Heart left ventricle (tissue), 16 donors: ENCODE measurements around the gene PRR14L. TPM values are rescaled to one million over a fixed set of nuclear protein-coding genes. Genes with fewer than 3 reads are reported as not detected.
"Not testable (repeated sequence)": the region's sequence is repeated elsewhere in the genome, so short reads cannot be mapped to it uniquely, and the experiment has no call there.

Experiments used
- ATAC-seq, 4 donors: fragments of 200-7000 bp; cut with Tn5 transposase; one replicate each; pipeline ENCODE4 v1.9.1; 2020 to 2022; ENCODE audit warnings: moderate library complexity in 4 of 4, mild to moderate bottlenecking in 3 of 4, moderate number of reproducible peaks in 1 of 4
- DNase-seq, 5 donors: peaks; one replicate each; pipeline ENCODE4 v3.0.0-alpha.2; 2020
- H3K27ac ChIP-seq, 12 donors: fragments of 200-600 bp; sonication (generic) in 4 of 12; one replicate each; pipeline versions ENCODE4 v1.5.0 to v1.8.0; 2016 to 2022; ENCODE audit warnings: mild to moderate bottlenecking in 2 of 12
- H3K27me3 ChIP-seq, 9 donors: fragments of 200-600 bp; sonication (generic) in 2 of 9; one replicate each; pipeline versions ENCODE4 v1.5.1 to v1.8.0; 2016 to 2022; ENCODE audit warnings: mild to moderate bottlenecking in 3 of 9
- H3K36me3 ChIP-seq, 9 donors: fragments of 200-600 bp; sonication (generic) in 2 of 9; one replicate each; pipeline versions ENCODE4 v1.5.0 to v1.8.0; 2018 to 2022; ENCODE audit warnings: mild to moderate bottlenecking in 2 of 9
- H3K4me1 ChIP-seq, 12 donors: fragments of 200-600 bp; sonication (generic) in 4 of 12; one replicate each; pipeline versions ENCODE4 v1.5.0 to v1.8.0; 2016 to 2022; ENCODE audit warnings: mild to moderate bottlenecking in 3 of 12
- H3K4me3 ChIP-seq, 12 donors: fragments of 200-600 bp; sonication (generic) in 4 of 12; one replicate each; pipeline versions ENCODE4 v1.5.0 to v1.8.0; 2017 to 2022; ENCODE audit warnings: mild to moderate bottlenecking in 9 of 12, moderate library complexity in 4 of 12
- H3K9me3 ChIP-seq, 12 donors: fragments of 200-600 bp; sonication (generic) in 4 of 12; one replicate each; pipeline versions ENCODE4 v1.5.0 to v1.8.0; 2016 to 2022; ENCODE audit warnings: mild to moderate bottlenecking in 1 of 12
- CTCF ChIP-seq, 12 donors: fragments of 200-600 bp; sonication (generic) in 4 of 12; IDR thresholded peaks; one replicate each; pipeline versions ENCODE4 v1.5.0 to v1.8.0; 2018 to 2022; ENCODE audit warnings: antibody characterized with exemption in 12 of 12, mild to moderate bottlenecking in 5 of 12
- POLR2A ChIP-seq, 2 donors: fragments of 450-650 bp; IDR thresholded peaks; one replicate each; pipeline ENCODE4 v1.6.1; 2017; ENCODE audit warnings: antibody characterized with exemption in 2 of 2, mild to moderate bottlenecking in 2 of 2, moderate library complexity in 2 of 2
- WGBS, 4 donors: extraction: QIAGEN DNeasy Blood & Tissue Kit in 2 of 4; methylation state at CpG; one replicate each; pipeline versions ENCODE4 v1.1.5 to v1.1.7; 2013 to 2018; 5-methylcytosine and 5-hydroxymethylcytosine counted together
- intact Hi-C, 10 donors: fragments of 100-400 bp; cut with DNase I; formaldehyde crosslinking; loops; one replicate each; pipeline versions ENCODE4 v1.11.1 to v1.14.2; 2022
- polyA plus RNA-seq, 2 donors: library from polyadenylated mRNA; stranded (reverse); fragments of 200-250 nt; gene quantifications; one replicate each; pipeline ENCODE4 v1.2.3, GENCODE V29; 2013
- total RNA-seq, 9 donors: library from RNA; depleted of rRNA in 2 of 9; stranded (reverse); fragments of >200 nt in 2 of 9; fragmentation: NEBNext Ultra II Directional in 3 of 9; extraction: Animal tissue kit (Norgen Biotek cat#: 25700) in 3 of 9; gene quantifications; one replicate each; pipeline versions ENCODE4 v1.1.0 to v1.2.4, GENCODE V29; 2016 to 2023
- donor health status: ischemic (EF 13 %, LVEDD 7.1; RV severe dilation, severe dysfunction).
- donor health status: healthy with polysubstance abuse.
- donor health status: DM: no; HTN: yes; CAD: no.
- donor health status: DM: no; HTN: no; CAD: no.
- donor health status: ischemic (EF 25% LVEDD 6.9; RV normal size, moderate dysfunction).
- donor health status: ischemic (EF 25% LVEDD 5.7; RV mildly dilated, moderate dysfunction).
- donor health status: healthy.
- donor health status: DM: yes; HTN: yes; CAD: no.
- donor health status: ischemic (EF 35%, LVEDD 5.7; RV mildly dilated, moderate dysfunction).
- donor health status: nonischemic (EF 11% LVEDD 7.7; RV severe dilation, severe dysfunction).
- donor health status: DM: yes; HTN: yes; CAD: no.
- donor health status: PGD.
- donor health status: ischemic (EF 29% LVEDD 5.4; RV normal size, mild dysfunction).
- donor health status: nonischemic (EF 23%, LVEDD 6.1; RV moderate dilation, normal function).

PRR14L gene
- total and polyA plus RNA-seq, 11 donors: 4.3 to 29.1 (median 14.5) TPM

GRCh38 chr22:31723723-31724122 is 26.2 kb downstream of the PRR14L start:
- intact Hi-C loops: no loop called here
- no peaks in the 10 kb centered on the region for H3K9me3 ChIP-seq
- TF ChIP-seq POLR2A (IDR thresholded peaks at IDR 0.05) (no peak), CTCF (IDR thresholded peaks at IDR 0.05) (no peak)
- H3K27me3 ChIP-seq: no peaks in the 10 kb centered on the region
- no peak overlapping the region for H3K4me3 ChIP-seq
- no peak overlapping the region for H3K27ac ChIP-seq
- WGBS, 4 donors: 81 to 94% (median 88%) methylated on average over 5 of the region's 5 CpGs
- H3K4me1 ChIP-seq: peaks cover 0 to 17% (median 0%) of the 10 kb centered on the region in 12 donors
- H3K36me3 ChIP-seq: peaks cover 0 to 82% (median 60%) of the 10 kb centered on the region in 9 donors
- ATAC-seq: no peak
- DNase-seq: no peak

DNA sequence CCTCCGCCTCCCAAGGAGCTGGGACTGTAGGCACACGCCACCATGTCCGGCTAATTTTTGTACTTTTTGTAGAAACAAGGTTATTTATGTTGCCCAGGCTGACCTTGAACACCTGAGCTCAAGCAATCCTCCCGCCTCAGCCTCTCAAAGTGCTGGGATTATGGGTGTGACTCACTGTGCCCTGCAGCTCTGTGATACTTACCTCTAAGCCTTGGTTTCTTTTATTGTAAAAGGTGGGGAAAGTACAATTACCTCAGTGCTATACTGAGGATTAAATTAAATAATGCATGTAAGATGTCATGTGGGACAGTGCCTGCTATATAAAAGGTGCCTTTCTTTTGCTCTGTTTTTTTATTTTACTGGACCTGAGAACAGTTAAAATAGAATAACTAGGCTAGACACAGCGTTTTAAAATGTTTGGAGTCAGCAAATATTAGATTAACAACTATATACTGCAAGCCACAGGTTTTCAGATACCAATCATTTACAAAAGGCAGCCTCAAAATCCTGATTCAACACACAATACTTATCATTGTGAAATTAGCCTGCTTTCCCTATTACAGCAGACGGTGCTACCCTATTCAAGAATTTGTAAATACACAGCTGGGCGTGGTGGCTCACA is 30.0 kb downstream of the PRR14L start:
- no peaks in the 10 kb centered on the region for H3K9me3 ChIP-seq
- H3K4me3 ChIP-seq: no peak overlapping the region
- no peak overlapping the region for H3K27ac ChIP-seq
- TF ChIP-seq CTCF (IDR thresholded peaks at IDR 0.05) (no peak), POLR2A (IDR thresholded peaks at IDR 0.05) (no peak)
- WGBS, 4 donors: 96 to 97% (median 96%) methylated on average over 7 of the region's 7 CpGs
- H3K27me3 ChIP-seq: no peaks in the 10 kb centered on the region
- no peak for ATAC-seq
- H3K4me1 ChIP-seq: peaks cover 0 to 8% (median 0%) of the 10 kb centered on the region in 12 donors
- DNase-seq: no peak
- H3K36me3 ChIP-seq: peaks cover 0 to 95% (median 82%) of the 10 kb centered on the region in 9 donors
- intact Hi-C loops: no loop called here

DNA sequence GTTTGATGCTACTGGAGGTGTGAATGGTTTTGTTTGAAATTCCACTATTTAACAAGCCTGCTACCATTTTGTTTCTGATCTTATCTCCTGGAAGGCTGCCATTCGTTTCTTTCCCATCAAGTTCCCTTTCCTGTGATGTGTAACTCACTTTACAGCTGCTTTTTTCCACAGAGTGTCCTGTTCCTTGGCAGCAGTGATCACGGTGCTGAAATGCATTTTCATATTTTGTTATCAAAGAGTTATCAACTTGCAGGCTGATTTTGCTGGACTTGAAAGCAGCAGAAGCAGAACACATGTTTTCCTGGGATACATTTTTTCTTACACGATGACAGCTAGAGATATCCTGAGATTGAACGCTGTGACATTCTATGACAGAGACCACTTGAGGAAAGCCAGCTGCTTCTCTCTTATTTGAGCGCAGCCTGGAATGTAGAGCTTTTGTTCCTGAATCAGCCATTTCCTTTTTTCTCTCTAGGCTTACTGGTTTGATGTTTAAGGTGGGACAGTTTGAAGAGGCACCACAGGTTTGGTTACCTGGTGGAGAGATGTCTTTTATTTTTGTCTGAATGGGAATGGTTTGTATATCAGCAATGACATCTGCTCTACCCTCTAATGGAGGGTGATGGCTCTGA is 34.7 kb downstream of the PRR14L start:
- peaks cover 0 to 100% (median 92%) of the 10 kb centered on the region in 9 donors for H3K36me3 ChIP-seq
- intact Hi-C loops: no loop called here
- ATAC-seq (peak in 1 of 4 donors; percentile 22), DNase-seq (no peak)
- no peaks in the 10 kb centered on the region for H3K27me3 ChIP-seq
- H3K9me3 ChIP-seq: no peaks in the 10 kb centered on the region
- WGBS, 4 donors: 19 to 29% (median 21%) methylated on average over 5 of the region's 5 CpGs
- no peak overlapping the region for H3K4me3 ChIP-seq
- no peak for TF ChIP-seq POLR2A (IDR thresholded peaks at IDR 0.05)
- TF ChIP-seq CTCF (IDR thresholded peaks at IDR 0.05): no peak
- peaks cover 0 to 12% (median 0%) of the 10 kb centered on the region in 12 donors for H3K4me1 ChIP-seq
- H3K27ac ChIP-seq: no peak overlapping the region

DNA sequence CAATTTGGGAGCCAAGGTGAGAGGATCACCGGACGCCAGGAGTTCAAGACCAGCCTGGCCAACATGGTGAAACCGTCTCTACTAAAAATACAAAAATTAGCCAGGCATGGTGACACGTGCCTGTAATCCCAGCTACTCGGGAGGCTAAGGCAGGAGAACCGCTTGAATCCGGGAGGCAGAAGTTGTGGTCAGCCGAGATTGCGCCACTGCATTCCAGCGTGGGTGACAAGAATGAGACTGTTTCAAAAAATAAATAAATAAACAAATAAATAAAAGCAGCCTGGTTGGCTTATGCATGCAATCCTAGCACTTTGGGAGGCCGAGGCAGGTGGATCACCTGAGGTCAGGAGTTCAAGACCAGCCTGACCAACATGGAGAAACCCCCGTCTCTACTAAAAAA is 38.7 kb downstream of the PRR14L start:
- DNase-seq, H3K27ac ChIP-seq, H3K27me3 ChIP-seq, H3K4me3 ChIP-seq, H3K9me3 ChIP-seq, ATAC-seq, intact Hi-C loops: not testable (repeated sequence)
- Histone ChIP-seq H3K4me1 (peaks cover 0 to 12% (median 0%) of the 10 kb centered on the region in 12 donors), H3K36me3 (peaks cover 0 to 93% (median 70%) of the 10 kb centered on the region in 9 donors)
- WGBS, 4 donors: 92 to 97% (median 95%) methylated on average over 12 of the region's 12 CpGs
